Measurements from ENCODE around the gene PCF11. TPM values are rescaled to one million over a fixed set of nuclear protein-coding genes. Genes with fewer than 3 reads are reported as not detected.

PCF11 gene
- total RNA-seq, 1 donor = 46.2 TPM

- no peak overlapping the region for H3K4me3 ChIP-seq (ENCODE audit: low read depth, low read length)
- no peak for TF ChIP-seq CTCF (IDR thresholded peaks at IDR 0.05; ENCODE audit: insufficient read depth, low read depth, low read length)
- DNase-seq (ENCODE audit: low read depth) = no peak
Measured at GRCh38 chr11:83119216-83119615, 37.7 kb upstream of the PCF11 start.

- DNase-seq (ENCODE audit: low read depth) = no peak
- TF ChIP-seq CTCF (IDR thresholded peaks at IDR 0.05; ENCODE audit: insufficient read depth, low read depth, low read length) = no peak
- H3K4me3 ChIP-seq (ENCODE audit: low read depth, low read length) = no peak overlapping the region
Measured at GRCh38 chr11:83120327-83120726, 36.6 kb upstream of the PCF11 start.

GRCh38 chr11:83122050-83122449 is 34.9 kb upstream of the PCF11 start:
- no peak overlapping the region for H3K4me3 ChIP-seq (ENCODE audit: low read depth, low read length)
- DNase-seq (ENCODE audit: low read depth) = no peak
- no peak for TF ChIP-seq CTCF (IDR thresholded peaks at IDR 0.05; ENCODE audit: insufficient read depth, low read depth, low read length)

- no peak for TF ChIP-seq CTCF (IDR thresholded peaks at IDR 0.05; ENCODE audit: insufficient read depth, low read depth, low read length)
- no peak overlapping the region for H3K4me3 ChIP-seq (ENCODE audit: low read depth, low read length)
- no peak for DNase-seq (ENCODE audit: low read depth)
Measured at GRCh38 chr11:83122766-83123165, 34.2 kb upstream of the PCF11 start.

- no peak for DNase-seq (ENCODE audit: low read depth)
- no peak overlapping the region for H3K4me3 ChIP-seq (ENCODE audit: low read depth, low read length)
- TF ChIP-seq CTCF (IDR thresholded peaks at IDR 0.05; ENCODE audit: insufficient read depth, low read depth, low read length) = no peak
Measured at GRCh38 chr11:83124636-83125424, 32.1 kb upstream of the PCF11 start.

- no peak for TF ChIP-seq CTCF (IDR thresholded peaks at IDR 0.05; ENCODE audit: insufficient read depth, low read depth, low read length)
- no peak overlapping the region for H3K4me3 ChIP-seq (ENCODE audit: low read depth, low read length)
- no peak for DNase-seq (ENCODE audit: low read depth)
Measured at GRCh38 chr11:83125577-83125976, 31.4 kb upstream of the PCF11 start.

- no peak for DNase-seq (ENCODE audit: low read depth)
- H3K4me3 ChIP-seq (ENCODE audit: low read depth, low read length) = no peak overlapping the region
- TF ChIP-seq CTCF (IDR thresholded peaks at IDR 0.05; ENCODE audit: insufficient read depth, low read depth, low read length) = no peak
Measured at GRCh38 chr11:83127310-83127637, 29.7 kb upstream of the PCF11 start.
